GM18520 (cell line): Measurements from ENCODE around the gene PHC2.

Experiments
- ATAC-seq: cut with Tn5 transposase; IDR thresholded peaks from one replicate; pipeline ENCODE4 v1.9.1; 2021; ENCODE audit not compliant: unreplicated experiment

Gene PHC2

DNA sequence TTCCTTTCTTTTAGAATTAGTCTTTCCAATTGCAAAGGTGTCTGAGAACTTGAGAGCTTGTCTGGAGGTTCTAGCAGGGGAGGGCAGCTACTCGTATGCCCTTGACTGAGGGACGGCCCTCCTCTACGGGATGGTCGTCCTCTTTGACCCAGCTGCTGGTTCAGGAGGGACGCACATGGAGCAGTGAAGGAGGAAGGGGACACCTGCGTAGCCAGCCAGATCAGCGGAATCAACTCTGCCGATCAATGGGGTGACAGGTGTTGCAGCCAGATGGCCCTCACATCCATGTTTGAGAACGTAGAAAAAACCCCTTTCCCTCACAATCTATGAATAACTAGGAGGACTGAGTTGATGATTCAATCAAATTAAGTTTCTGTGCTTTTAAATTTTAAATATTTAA is 94.3 kb downstream of the PHC2 start:
- ATAC-seq = no peak

DNA sequence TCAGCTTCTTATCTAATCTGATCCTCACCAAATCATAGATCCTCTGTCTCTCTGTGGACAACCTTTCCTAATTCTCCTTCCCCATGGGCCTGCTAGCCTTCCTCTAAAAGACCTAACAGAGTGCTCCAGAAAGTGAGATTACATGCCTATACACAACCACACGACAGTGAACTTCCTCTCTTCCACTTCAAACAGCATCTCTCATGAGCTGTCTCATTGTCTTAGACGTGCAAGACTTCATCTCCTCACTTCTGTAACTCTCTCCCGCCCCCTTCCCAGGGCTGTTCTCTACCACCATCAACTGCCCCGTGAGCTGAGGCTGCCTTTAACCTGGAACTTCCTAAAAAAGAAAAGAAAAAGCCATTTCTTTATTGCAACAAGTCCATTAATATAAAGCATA is 95.9 kb downstream of the PHC2 start:
- ATAC-seq = no peak

DNA sequence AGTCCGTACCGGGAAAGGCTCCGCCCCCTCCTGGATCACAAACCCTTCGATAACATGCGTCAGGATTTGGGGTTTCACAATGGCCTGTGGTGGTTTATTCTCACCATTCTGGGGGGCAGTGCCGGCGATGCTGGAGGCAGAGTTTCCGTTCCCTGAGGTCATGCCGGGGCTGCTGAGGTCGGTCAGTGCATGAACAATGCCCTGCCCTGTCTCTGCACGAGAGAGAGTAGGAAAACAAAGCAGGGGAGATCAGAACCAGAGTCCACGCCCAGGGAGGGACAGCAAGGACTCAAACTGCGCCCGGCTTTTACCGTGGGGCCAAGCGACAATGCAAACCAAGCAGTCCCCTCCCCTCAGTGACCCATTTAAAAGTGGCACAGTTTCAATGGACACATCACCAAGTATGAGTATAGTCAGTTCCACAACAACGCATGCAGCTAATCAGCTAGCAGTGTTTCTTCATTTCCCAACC is 96.8 kb downstream of the PHC2 start:
- ATAC-seq = no peak

DNA sequence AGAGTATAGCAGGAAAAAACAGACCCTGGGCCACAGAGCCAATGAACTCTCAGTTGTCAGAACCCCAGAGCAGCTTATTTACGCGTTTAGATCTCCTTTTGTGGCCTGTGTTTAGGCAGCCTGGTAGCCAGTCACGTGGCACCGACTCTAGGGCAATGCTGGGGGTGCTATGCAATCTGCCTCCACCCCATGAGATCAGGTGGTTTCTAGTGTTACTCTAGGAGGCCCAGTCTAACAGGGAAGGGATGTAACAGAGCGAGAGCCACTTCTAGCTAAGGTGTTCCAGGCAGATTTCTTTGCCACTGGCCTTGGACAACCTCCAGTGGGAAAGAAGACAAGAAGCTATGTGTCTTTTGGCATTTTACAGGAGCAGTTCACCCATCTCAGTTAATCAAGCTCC is 98.0 kb downstream of the PHC2 start:
- no peak for ATAC-seq

DNA sequence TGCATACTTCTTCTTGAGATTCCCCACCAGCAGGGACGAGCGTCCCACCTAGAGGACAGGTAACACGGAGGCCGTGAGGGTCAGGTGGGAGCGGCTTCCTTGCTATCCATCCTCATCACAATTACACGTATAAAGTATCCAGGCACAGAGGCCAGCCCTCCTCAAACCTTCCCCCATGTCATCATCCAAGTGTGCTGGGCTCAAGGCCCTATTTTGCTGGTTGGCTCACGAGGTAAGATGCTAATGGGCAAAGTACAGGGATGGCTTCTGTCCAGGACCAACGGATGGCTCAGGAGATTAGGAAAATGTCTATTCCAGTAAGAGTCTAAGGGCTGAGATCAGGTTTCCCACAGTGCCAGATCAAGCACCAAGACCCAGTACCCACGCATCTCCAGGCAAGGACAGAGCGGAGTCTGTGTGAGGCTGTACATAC is 98.5 kb downstream of the PHC2 start:
- ATAC-seq = no peak

DNA sequence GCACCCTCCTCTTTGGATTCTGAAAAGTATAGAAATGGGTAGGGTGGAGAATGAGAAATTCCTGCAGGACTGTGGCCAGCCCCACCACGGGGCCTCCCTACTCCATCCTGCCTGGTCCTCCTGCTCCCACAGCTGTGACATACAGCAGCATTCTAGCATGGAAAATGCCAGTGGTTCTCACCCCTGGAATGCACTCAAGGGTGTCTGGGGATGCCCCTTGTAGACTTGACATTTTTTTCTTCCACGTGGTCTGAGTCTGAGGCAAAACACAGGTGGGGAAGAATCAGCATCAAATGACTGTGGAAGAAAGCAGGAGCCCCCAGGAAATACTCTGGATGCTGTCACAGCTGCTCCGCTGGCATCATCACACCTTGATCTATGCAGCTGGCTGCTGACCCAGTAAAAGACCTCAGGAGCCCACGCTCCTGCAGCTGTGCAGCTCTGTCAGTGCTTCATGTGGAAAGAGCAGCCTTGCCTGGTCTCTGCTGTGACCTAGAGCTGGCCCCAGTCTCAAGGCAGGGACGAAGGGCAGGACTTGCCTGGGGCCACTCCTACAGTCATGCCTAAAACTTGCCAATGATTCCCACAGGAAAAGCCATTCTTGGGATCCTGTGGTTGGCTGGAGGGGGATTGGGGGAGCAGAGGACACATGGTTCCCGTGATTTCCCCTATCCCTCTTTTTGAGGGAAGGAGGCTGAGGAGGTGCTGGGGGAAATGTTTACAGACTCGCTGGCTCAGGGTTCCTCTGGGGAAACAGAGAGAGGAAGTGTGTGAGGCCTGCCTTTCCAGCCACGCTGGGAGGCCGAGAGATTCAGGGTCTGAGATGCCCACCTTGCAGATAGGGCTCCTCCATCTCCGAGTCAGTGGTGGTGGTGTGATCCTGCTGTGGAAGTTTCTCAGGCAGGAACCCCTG is 99.2 kb downstream of the PHC2 start:
- no peak for ATAC-seq

DNA sequence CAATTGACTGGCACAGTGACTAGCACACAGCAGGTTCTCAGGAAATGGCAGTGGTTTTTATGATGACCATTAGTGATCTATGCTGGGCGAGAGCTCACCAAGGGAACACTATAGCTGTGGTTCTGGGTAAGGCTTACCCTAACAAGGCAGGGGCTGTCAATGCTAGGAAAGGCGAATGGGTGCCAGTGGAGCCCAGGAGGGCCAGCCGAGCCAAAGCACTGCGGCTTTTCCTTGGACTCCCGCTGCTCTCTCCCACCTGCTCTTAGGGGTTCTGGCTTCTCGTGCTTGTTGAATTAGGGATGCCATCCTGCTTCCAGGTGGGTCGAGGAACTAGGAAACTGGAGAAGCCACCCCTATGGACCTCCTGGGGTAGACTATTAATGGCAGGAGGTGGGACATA is 100.0 kb downstream of the PHC2 start:
- ATAC-seq = no peak

DNA sequence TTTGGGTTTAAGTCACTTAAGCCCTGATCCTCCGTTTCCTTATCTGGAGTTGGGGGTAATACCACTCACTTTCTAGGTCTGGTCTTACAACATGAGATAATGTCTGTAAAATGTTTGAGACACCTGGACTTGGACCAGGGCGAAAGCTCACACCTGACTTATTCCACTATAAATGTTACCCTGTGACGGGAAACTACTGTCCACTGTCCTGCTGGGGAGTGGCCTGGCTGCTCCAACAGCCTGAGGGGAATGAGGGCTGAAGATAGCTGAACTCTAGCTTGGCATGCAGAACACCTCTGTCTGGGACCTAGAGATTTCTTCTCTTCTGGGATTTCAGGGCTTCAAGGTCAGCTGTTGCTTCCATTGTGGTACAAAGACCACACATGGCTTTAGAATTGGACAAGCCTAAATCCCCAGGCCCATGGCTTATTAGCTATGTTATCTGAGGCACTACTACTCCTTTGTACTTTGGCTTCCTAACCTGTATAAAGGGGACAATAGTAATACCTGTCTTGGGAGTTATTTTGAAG is 100.5 kb downstream of the PHC2 start:
- no peak for ATAC-seq

DNA sequence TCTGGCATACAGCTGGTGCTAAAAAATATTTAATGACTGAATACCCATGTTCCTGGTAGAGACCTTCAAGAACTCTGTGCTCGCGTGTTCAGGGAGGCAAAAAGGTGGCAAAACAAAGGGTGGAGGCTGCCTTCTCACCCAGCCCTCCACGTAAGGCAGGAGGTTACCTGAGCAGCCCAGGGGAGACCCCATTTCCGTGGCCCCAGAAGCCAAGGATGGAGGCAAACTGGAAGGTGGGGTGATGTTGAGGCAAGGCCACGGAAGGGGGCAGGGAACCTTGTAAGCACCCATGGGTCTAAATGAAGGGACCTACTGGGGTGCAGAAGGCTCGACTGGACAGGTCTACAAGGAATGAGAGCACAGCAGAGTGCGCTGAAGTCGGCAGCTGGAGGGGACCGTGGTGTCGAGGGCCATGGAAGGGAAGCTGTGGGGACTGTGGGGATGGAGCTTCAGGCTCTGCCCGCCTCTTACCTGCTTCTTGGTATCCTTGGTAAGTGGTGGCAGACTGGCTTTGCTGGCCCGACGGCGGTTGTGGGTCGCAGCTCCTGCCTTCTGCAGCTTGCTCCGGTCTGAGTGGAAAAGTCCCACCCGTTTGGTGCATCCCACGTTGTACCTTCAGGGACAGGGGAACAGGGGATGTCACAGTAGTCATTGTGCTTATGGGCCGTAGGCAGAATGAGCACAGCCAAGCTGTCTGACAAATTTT is 101.1 kb downstream of the PHC2 start:
- no peak for ATAC-seq

DNA sequence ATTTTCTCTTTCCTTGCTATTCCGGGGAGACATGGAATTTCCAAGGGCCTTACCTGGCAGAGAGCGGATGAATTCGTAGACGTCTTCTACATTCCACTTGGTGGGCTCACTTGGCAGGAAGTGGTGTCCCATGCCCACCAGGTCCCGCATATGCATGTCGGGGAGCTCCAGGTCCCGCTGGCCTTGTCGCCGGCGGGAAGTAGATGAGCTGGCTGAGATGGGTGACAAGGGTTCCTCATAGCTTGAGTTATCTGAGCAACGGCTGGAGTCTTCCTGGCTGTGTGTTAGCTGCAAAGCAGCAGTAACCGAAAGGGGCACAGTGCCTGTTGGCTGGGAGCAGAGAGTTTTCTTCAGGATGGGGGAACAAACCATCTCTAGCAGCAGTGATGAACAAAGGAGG is 102.1 kb downstream of the PHC2 start:
- no peak for ATAC-seq

DNA sequence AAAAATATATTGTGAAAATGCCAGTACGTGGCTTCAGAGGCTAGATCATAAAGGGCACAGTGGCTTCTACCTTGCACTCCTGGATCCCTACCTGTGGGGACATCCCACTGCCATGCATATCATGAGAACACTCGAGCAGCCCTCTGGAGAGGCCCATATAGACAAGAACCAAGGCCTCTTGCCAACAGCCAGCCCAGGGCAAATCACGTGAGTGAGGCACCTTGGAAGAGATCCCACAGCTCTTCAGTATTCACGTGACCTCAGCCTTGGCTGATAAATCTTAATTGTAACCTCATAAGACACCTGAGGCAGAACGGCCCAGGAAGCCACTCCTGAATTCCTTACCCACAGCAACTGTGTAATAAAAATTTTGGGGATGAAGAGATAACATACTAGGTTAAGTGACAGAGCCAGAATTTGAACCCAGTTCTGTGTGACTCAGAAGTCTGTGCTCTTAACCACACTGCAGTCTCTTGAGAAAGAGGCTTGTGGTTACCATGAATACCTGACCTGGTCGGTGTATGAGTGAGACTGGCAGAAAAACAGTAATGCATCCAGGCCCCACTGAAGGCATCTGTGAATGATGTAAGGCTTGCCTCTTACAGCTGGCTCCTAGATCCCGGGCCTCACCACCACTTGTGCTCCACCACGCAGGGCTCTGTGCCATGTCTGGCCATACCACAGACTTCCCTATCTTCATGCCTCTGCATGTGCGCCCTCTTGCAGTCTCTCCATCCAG is 103.1 kb downstream of the PHC2 start:
- no peak for ATAC-seq

DNA sequence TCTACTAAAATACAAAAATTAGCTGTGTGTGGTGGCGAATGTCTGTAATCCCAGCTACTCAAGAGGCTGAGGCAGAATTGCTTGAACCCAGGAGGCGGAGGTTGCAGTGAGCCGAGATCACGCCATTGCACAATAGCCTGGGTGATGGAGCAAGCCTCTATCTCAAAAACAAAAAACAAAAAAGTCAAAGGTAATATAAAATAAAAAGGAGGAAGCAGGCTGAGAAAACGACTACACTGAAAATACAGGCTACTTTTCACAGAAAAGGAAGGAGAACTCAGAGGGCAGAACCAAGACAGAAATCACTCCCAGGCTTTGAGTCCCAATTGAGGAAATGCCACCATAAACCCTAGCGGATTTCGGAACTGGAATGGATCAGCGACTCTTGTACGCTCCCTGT is 104.1 kb downstream of the PHC2 start:
- no peak for ATAC-seq

DNA sequence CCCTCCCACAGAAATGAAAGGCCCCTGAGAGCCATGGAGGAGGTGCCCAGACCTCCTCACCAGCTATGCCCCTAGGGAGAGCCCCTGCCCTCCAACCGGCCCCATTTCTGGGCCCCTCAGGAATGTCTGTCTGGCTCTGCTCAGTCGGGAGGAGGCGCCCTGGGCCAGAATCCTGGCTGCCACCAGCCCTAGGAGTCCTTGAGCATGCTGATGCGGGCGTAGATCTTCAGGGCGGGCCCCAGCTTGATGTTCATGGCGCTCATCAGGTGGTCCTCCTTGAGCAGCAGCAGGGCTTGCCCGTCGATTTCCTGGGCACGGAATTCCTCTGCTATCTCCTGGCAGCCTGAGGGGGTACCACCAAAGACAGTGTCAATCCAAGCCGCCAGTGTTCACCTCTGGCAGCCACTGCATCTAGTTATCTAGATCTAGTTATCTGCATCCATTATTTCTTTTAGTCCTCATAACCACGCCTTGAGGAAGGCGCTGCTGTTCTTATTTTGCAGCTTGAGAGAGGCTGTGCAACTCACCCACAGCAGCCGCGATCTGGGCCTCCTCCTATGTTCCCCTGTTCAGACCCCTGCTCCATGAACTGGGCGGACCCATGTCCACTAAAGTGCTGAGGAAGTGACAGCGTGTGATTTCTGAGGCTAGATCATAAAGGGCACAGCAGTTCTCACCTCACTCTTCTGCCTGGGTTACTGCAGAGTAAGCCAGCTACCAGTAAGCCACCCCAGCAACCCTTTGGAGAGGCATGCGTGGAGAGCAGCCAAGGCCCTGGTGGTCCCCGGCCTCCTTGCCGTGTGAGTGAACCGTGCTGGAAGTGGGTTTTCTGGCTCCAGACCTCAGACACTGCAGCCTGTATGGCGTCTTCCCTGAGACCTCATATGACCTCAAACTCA is 106.0 kb downstream of the PHC2 start:
- ATAC-seq = no peak

DNA sequence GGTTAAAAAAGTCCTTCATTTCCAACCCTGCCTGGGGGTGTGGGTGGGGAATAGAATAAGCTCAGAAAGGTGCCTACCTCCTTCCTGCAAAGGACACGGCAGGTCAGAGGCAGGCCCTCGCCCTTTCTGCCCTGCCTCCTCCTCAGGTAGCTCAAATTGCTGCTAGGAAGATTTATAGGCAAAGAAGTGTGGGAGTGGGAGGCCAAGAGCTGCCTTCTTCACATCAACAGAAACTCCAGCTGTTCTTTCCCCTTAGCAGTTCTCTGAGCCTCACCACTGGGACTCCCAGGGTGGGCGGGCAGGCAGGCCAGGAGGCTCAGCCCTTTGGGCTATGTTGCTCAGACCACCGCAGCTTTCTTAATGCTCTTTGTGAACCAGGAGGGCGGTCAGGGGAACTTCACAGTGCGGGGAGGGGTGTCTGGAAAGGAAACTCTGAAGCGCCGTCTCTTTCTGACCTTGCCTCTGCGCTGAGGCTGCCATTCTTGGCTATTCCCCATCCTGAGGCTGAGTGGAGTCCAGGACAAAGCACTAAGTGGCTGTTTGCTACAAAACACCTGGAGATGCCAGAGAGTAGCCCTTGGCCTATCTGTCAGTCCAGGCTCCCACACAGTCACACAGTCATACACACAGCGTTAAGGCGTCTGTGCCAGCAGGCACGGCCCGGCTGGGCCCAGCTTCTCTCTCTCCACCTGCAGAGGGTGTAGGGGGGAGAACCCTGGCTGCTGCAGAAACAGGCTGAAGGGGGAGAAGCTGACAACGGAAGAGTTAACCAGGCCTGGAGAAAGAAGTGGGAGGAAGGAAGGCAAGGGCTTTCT is 107.0 kb downstream of the PHC2 start:
- no peak for ATAC-seq

DNA sequence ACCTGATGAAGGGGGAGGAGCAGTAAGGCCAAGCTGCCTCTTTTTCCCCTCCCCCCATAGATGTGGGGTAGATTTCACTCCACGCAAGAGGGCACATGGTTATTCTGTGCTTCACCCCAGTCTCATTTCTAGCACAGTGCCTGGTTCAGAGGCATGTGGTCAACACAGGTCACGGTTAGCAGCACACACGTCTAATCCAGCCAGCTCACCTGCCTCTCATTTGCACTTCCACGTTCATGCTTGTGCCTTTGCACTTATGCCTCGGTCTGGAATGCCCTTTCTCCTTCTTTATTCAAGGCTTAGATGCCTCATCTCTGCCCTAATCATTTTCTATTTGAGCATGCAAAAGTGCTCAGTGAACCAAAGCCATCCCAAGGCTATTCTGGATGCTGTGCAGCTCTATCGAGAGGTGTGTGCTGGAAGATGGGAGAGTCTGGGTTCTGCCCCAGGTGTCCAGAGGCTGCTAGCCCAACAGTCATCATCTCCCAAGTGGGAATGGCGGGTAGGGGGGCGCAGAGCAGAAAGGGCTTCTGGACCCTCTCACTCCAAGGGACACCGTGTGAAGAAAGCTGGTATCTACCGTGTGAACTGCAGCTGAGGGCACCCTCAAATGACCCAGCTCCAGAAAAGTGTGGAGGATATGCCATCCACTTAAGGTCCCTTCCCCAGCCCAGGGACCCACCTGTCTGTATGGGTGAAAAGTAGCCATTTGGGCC is 107.9 kb downstream of the PHC2 start:
- ATAC-seq = no peak

DNA sequence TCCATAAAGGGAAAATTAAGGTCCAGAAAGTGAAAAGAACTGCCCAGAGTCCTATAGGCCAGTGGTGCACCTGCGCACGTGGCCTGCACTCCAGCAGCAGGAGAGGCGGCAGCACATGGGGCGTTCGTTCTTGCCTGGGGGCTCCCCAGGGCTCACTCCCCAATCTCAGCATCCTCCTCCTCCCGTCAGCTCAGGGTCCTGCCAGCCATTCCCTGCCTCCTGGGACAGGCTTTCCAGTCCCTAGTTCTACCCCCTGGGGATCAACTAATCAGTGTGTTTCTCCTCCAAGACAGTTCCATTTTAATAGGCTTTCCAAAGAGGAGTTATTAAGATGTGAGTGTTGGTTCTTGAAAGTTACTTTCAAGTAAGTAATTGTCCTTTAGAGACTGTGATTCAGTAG is 108.8 kb downstream of the PHC2 start:
- ATAC-seq = no peak

DNA sequence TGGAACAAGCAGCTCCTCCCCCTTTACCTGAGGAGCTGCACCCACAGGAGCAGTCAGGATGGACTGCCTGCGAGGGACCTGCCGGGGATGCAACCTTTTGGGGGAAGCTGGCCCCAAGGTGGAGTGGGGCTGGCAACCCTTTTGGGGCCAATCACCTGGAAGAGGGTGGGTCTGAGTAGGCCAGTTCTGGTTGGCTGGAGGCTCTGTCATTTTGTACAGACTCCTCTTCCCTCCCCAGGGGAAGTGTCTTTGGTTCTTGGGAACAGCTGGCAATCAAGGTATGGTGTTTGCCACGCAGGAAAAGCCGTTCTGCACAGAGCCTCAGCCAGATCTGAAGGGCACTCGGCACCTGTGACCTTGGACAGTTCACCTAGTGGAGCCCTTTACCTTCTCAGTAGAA is 109.7 kb downstream of the PHC2 start:
- no peak for ATAC-seq

DNA sequence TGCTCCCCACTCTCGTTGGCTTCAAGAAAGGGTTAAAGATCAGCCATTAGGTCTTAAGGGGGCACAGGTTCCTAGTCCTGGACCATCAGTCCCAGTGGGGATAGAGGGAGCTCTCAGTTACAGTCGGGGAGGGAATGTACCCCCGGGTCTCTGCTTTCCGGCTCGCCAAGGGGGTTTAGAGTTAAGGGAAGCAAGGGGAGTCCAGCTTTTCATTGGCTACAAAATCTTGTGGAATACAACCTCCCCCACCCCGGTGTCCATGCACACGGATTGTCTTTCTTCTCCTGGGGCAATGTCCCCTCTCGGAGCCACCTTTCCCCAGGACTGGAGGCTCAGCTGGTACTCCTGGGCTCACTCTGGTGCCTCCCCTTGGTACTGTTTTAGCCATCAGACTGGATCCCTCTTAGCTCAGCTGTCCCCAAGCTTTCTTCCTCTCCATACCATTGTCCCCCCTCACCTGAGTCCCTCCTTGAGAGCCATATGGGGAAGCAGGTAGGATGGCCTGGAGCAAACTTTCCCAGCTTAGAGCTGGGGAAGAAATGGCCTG is 110.2 kb downstream of the PHC2 start, which contains the start of gene A3GALT2:
Gene A3GALT2 (minus strand): TSS at position 480 of the 547 bp plus-strand sequence. CDS start 0 bp downstream, at position 480.
- ATAC-seq = no peak
